Choroid plexus epithelial cell (primary cell): ENCODE results near the gene ZNF273.

Experiments used
- DNase-seq: peaks from one replicate; pipeline ENCODE4 v3.0.0-alpha.2; 2010; ENCODE audit warnings: low read depth
- H3K4me3 ChIP-seq: 2 replicates; pipeline ENCODE4 v1.5.1; 2011; ENCODE audit warnings: low read depth, mild to moderate bottlenecking, control low read depth, low read length, moderate library complexity
- TF ChIP-seq, protein P1 (sequence below): conservative IDR thresholded peaks from 2 replicates; pipeline ENCODE4 v1.5.1; 2011; ENCODE audit warnings: low read depth, mild to moderate bottlenecking, control low read depth, inconsistent platforms, low read length, moderate library complexity

ZNF273 gene

DNA sequence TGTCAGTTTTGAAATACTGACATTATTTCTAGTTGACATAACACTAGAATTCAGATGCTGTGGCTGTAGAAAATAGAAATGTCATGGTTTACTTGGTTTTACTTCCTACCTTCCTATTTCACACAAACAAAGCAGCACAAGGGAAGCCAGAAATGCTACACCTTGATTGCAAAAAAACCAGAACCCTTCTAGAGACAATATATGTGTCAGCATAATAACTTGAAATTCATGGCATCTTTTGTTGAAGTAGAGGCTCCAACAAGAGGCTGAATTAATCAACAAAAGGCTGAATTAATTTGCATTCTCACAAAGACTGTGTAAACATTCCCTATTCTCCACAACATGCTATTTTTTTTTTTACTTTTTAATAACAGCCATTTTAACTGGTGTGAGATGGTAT, 62.5 kb downstream of the ZNF273 start:
- TF ChIP-seq, protein P1, sequence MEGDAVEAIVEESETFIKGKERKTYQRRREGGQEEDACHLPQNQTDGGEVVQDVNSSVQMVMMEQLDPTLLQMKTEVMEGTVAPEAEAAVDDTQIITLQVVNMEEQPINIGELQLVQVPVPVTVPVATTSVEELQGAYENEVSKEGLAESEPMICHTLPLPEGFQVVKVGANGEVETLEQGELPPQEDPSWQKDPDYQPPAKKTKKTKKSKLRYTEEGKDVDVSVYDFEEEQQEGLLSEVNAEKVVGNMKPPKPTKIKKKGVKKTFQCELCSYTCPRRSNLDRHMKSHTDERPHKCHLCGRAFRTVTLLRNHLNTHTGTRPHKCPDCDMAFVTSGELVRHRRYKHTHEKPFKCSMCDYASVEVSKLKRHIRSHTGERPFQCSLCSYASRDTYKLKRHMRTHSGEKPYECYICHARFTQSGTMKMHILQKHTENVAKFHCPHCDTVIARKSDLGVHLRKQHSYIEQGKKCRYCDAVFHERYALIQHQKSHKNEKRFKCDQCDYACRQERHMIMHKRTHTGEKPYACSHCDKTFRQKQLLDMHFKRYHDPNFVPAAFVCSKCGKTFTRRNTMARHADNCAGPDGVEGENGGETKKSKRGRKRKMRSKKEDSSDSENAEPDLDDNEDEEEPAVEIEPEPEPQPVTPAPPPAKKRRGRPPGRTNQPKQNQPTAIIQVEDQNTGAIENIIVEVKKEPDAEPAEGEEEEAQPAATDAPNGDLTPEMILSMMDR = no peak

DNA sequence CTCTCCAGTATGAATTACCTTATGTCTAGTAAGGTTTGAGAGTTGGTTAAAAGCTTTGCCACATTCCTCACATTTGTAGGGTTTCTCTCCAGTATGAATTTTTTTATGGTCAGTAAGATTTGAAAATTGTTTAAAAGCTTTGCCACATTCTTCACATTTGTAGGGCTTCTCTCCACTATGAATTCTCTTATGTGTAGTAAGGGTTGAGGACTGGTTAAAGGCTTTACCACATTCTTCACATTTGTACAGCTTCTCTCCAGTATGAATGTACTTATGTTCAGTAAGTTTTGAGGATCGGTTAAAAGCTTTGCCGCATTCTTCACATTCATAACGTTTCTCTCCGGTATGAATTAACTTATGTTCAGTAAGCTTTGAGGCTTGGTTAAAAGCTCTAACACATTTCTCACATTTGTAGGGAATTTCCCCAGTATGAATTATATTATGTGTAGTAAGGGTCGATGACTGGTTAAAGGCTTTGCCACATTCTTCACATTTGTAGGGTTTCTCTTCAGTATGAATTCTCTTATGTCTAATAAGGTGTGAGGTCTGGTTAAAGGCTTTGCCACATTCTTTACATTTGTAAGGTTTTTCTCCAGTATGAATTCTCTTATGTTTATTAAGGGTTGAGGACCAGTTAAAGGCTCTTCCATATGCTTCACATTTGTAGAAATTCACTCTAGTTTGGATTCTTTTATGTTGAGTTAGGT, 75.6 kb downstream of the ZNF273 start:
- TF ChIP-seq, protein P1 = no peak
- DNase-seq = no peak
- no peak overlapping the region for H3K4me3 ChIP-seq

More for the DNA sequence above, 62.5 kb downstream of the ZNF273 start:
- no peak for DNase-seq
- H3K4me3 ChIP-seq = no peak overlapping the region
